ENCODE data around the gene BRAT1. TPM values are rescaled to one million over a fixed set of nuclear protein-coding genes. Genes with fewer than 3 reads are reported as not detected.

BRAT1 gene
- total RNA-seq, 2 experiments from 2014 or later = 44.7 to 52.0 TPM

DNA sequence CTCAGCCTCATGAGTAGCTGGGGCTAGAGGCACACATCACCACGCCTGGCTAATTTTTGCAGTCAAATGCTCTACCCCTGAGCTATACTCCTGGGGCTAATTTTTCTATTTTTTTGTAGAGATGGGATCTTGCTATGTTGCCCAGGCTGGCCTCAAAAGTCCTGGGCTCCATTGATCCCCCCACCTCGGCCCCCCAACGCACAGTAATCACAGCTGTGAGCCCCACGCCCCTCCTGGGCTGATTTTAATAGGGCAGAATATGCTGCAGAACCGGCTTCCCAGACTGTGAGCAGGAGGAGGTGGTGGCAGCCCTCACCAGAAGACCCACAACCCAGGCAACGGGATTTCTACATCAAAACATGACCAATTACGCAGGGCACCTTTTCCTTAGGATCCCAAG is 15.2 kb downstream of the BRAT1 start:
- no peaks in the 10 kb centered on the region for H3K9me3 ChIP-seq (ENCODE audit: low read length)
- no peaks in the 10 kb centered on the region for H3K4me1 ChIP-seq (ENCODE audit: insufficient read depth, low read length, poor library complexity, severe bottlenecking)
- no peak overlapping the region for H2AFZ ChIP-seq (ENCODE audit: low read length)
- H3K4me3 ChIP-seq (ENCODE audit: low read depth, low read length, poor library complexity, severe bottlenecking) = no peak overlapping the region
- ChIA-PET POLR2A (no interaction called here), CTCF (ENCODE audit: unreplicated experiment) (no interaction called here)
- no peaks in the 10 kb centered on the region for H3K9me2 ChIP-seq (ENCODE audit: insufficient read depth, low read length)
- no peak overlapping the region for H3K4me2 ChIP-seq (ENCODE audit: low read length)
- no TSS peak for BruUV-seq (replicated peaks)
- DNase-seq (ENCODE audit: low spot score) = no peak
- H3K36me3 ChIP-seq (ENCODE audit: insufficient read depth, low read length) = peaks cover 50% of the 10 kb centered on the region
- H3K79me2 ChIP-seq (ENCODE audit: insufficient read depth, low read depth, low read length) = no peaks in the 10 kb centered on the region
- no peak for TF ChIP-seq EZH2phosphoT487 (IDR thresholded peaks at IDR 0.05; ENCODE audit: borderline replicate concordance, low read depth, low read length)
- no peak for TF ChIP-seq CTCF (conservative IDR thresholded peaks at IDR 0.05; ENCODE audit: low read length)
- H3K27ac ChIP-seq (ENCODE audit: low read depth, low read length, poor library complexity, severe bottlenecking) = no peak overlapping the region
- H4K20me1 ChIP-seq (ENCODE audit: insufficient read depth, low read length) = no peaks in the 10 kb centered on the region
- intact Hi-C loops (cut with micrococcal nuclease; ENCODE audit: unreplicated experiment) = no loop called here

- no peak for DNase-seq (ENCODE audit: low spot score)
- H2AFZ ChIP-seq (ENCODE audit: low read length) = no peak overlapping the region
- H3K36me3 ChIP-seq (ENCODE audit: insufficient read depth, low read length) = peaks cover 43% of the 10 kb centered on the region
- no peak overlapping the region for H3K27ac ChIP-seq (ENCODE audit: low read depth, low read length, poor library complexity, severe bottlenecking)
- BruUV-seq (replicated peaks) = no TSS peak
- ChIA-PET CTCF (ENCODE audit: unreplicated experiment) (no interaction called here), POLR2A (interaction anchor here (1.2 kb wide), 1 partner anchor 14 kb away, joined by 3 read pairs; no protein-coding TSS in a partner anchor)
- TF ChIP-seq EZH2phosphoT487 (IDR thresholded peaks at IDR 0.05; ENCODE audit: borderline replicate concordance, low read depth, low read length) (no peak), CTCF (conservative IDR thresholded peaks at IDR 0.05; ENCODE audit: low read length) (no peak)
- intact Hi-C loops (cut with micrococcal nuclease; ENCODE audit: unreplicated experiment) = no loop called here
- H3K4me2 ChIP-seq (ENCODE audit: low read length) = no peak overlapping the region
- no peaks in the 10 kb centered on the region for H3K9me3 ChIP-seq (ENCODE audit: low read length)
- no peak overlapping the region for H3K4me3 ChIP-seq (ENCODE audit: low read depth, low read length, poor library complexity, severe bottlenecking)
- H3K4me1 ChIP-seq (ENCODE audit: insufficient read depth, low read length, poor library complexity, severe bottlenecking) = no peaks in the 10 kb centered on the region
- no peaks in the 10 kb centered on the region for H3K79me2 ChIP-seq (ENCODE audit: insufficient read depth, low read depth, low read length)
- H4K20me1 ChIP-seq (ENCODE audit: insufficient read depth, low read length) = no peaks in the 10 kb centered on the region
- H3K9me2 ChIP-seq (ENCODE audit: insufficient read depth, low read length) = no peaks in the 10 kb centered on the region
Measured at GRCh38 chr7:2539031-2539911, 16.1 kb downstream of the BRAT1 start.
